Right cardiac atrium (tissue), 5 donors: ENCODE data around the gene GYPE. TPM values are rescaled to one million over a fixed set of nuclear protein-coding genes. Genes with fewer than 3 reads are reported as not detected.
"Not testable (repeated sequence)": the region's sequence is repeated elsewhere in the genome, so short reads cannot be mapped to it uniquely, and the experiment has no call there.

Experiments
- ATAC-seq, 2 donors: fragments of 200-7000 bp; cut with Tn5 transposase; one replicate each; pipeline versions ENCODE4 v1.8.0 to v1.9.1; 2020; ENCODE audit warnings: moderate library complexity in 2 of 2, mild to moderate bottlenecking in 1 of 2
- DNase-seq, 3 donors: peaks; one replicate each; pipeline ENCODE4 v3.0.0-alpha.2; 2020
- H3K27ac ChIP-seq: one replicate; pipeline ENCODE4 v1.5.1; 2013; ENCODE audit warnings: mild to moderate bottlenecking, low read length, control low read depth, moderate library complexity
- H3K27me3 ChIP-seq: one replicate; pipeline ENCODE4 v1.6.1; 2013; ENCODE audit not compliant: control insufficient read depth, insufficient read depth
- H3K4me1 ChIP-seq: one replicate; pipeline ENCODE4 v1.6.1; 2013; ENCODE audit warnings: low read length; ENCODE audit not compliant: control insufficient read depth, insufficient read depth
- H3K4me3 ChIP-seq: one replicate; pipeline ENCODE4 v1.5.1; 2013; ENCODE audit warnings: low read length, control low read depth
- H3K9me3 ChIP-seq: one replicate; pipeline ENCODE4 v1.6.1; 2013; ENCODE audit warnings: low read length; ENCODE audit not compliant: control insufficient read depth
- WGBS: extraction: QIAGEN DNeasy Blood & Tissue Kit; methylation state at CpG from one replicate; pipeline ENCODE4 v1.1.7; 2013; 5-methylcytosine and 5-hydroxymethylcytosine counted together
- intact Hi-C, 4 donors: fragments of 100-400 bp; cut with DNase I; formaldehyde crosslinking; loops; one replicate each; pipeline versions ENCODE4 v1.11.0 to v1.14.0; 2022 to 2023
- long read RNA-seq, 4 donors: library from polyadenylated mRNA; unstranded; transcript quantifications; one replicate each; pipeline ENCODE4 v2.0.0, GENCODE V29; 2020 to 2021
- polyA plus RNA-seq: library from polyadenylated mRNA; stranded (reverse); fragments of 200-250 nt; gene quantifications from one replicate; pipeline ENCODE4 v1.2.3, GENCODE V29; 2013
- total RNA-seq, 4 donors: library from RNA; stranded (reverse); fragmentation: NEBNext Ultra II Directional; extraction: Animal tissue kit (Norgen Biotek cat#: 25700); gene quantifications; one replicate each; pipeline ENCODE4 v1.2.1, GENCODE V29; 2021
- donor health status: healthy with polysubstance abuse.
- donor health status: DM: no; HTN: yes; CAD: no.
- donor health status: DM: no; HTN: no; CAD: no.
- donor health status: DM: no; HTN: yes; CAD: no; lungs with severe emphysema.
- donor health status: DM: yes; HTN: yes; CAD: no.

GYPE gene
- total RNA-seq = 1 to 10 TPM in 3 of 4 donors, under 1 TPM in 1; 0.62 to 1.7 (median 1.0) TPM
- 1.1 TPM for polyA plus RNA-seq
- long read RNA-seq, donor 1, partial matches to known transcripts = 0 of 5 reads
- long read RNA-seq, donor 1, other reads (novel, unspliced or antisense) = 5 of 5 reads
- long read RNA-seq, donor 2 = 0 reads
- long read RNA-seq, donor 3, partial matches to known transcripts = 0 of 3 reads
- long read RNA-seq, donor 3, other reads (novel, unspliced or antisense) = 3 of 3 reads
- long read RNA-seq, donor 4 = 0 reads

- H3K27ac ChIP-seq, DNase-seq, H3K9me3 ChIP-seq, H3K4me3 ChIP-seq, ATAC-seq, intact Hi-C loops, H3K4me1 ChIP-seq, H3K27me3 ChIP-seq: not testable (repeated sequence)
- WGBS = 86% methylated on average over 2 of the region's 2 CpGs
Observed at GRCh38 chr4:143905440-143905839, at the start of gene GYPE. GYPE (minus strand) TSS chr4:143905559; CDS start chr4:143905507, 52 bp downstream.

DNA sequence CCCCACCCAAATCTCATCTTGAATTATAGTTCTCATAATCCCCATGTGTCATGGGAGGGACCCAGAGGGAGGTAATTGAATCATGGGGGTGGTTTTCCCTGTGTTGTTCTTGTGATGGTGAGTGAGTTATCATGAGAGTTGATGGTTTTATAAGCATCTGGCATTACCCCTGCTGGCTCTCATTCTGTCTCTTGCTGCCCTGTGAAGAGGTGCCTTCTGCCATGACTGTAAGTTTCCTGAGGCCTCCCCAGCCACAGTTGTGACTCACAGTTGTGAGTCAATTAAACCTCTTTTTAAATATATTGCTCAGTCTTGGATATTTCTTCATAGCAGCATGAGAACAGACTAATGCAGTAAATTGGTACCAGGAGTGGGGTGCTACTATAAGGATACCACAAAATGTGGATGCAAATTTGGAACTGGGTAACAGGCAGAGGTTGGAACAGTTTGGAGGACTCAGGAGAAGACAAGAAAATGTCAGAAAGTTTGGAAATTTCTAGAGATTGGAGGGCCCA, 46.2 kb upstream of the GYPE start:
- H3K4me3 ChIP-seq, DNase-seq, H3K27ac ChIP-seq, H3K4me1 ChIP-seq, H3K27me3 ChIP-seq, intact Hi-C loops, ATAC-seq, H3K9me3 ChIP-seq: not testable (repeated sequence)

DNA sequence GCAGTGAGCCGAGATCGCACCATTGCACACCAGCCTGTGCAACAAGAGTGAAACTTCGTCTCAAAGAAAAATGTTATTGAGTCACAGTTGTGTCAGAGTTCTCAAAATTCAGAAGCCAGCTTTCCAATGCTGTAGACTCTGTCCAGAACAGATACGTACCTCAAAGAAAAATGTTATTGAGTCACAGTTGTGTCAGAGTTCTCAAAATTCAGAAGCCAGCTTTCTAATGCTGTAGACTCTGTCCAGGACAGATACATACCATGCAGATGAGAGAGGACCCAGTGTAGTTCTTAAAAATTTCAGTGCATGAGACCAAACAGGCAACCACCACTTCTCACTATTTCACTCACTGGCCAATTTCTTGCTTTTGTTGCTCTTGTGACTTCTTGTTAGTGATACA, 45.6 kb upstream of the GYPE start:
- H3K27ac ChIP-seq, DNase-seq, H3K9me3 ChIP-seq, ATAC-seq, H3K27me3 ChIP-seq, intact Hi-C loops, H3K4me1 ChIP-seq, H3K4me3 ChIP-seq: not testable (repeated sequence)
- WGBS = 98% methylated on average over 4 of the region's 4 CpGs

DNA sequence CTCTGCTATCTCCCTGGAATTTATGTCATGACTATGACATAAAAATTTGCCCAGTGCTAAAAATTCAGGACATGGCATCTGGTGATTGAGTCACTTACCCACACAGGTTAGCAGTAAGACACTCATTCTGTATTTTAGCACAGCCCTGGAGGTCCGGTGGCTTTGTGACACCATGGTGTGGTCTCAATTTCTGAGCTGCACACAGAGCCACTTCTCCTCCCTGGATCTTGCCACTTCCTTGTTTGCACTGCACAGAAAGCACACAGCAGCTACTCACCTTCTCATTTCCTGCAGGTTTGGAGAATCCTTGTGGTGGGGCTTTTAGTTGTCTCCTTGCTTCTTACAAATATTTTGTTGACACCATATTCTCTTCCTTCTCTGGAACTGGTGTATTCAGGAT, 44.8 kb upstream of the GYPE start:
- DNase-seq, intact Hi-C loops, H3K4me3 ChIP-seq, H3K27me3 ChIP-seq, H3K9me3 ChIP-seq, H3K27ac ChIP-seq, H3K4me1 ChIP-seq, ATAC-seq: not testable (repeated sequence)
- 80% methylated on average over 1 of the region's 1 CpG for WGBS

- H3K27me3 ChIP-seq, intact Hi-C loops, ATAC-seq, H3K4me1 ChIP-seq, H3K4me3 ChIP-seq, DNase-seq, H3K27ac ChIP-seq, H3K9me3 ChIP-seq: not testable (repeated sequence)
- 31% methylated on average over 1 of the region's 1 CpG for WGBS
Observed at GRCh38 chr4:143947493-143947892, 42.1 kb upstream of the GYPE start.

- ATAC-seq, H3K27ac ChIP-seq, DNase-seq, H3K4me1 ChIP-seq, intact Hi-C loops, H3K27me3 ChIP-seq, H3K9me3 ChIP-seq, H3K4me3 ChIP-seq: not testable (repeated sequence)
- WGBS = 77% methylated on average over 2 of the region's 2 CpGs
Observed at GRCh38 chr4:143940708-143941107, 35.3 kb upstream of the GYPE start.

DNA sequence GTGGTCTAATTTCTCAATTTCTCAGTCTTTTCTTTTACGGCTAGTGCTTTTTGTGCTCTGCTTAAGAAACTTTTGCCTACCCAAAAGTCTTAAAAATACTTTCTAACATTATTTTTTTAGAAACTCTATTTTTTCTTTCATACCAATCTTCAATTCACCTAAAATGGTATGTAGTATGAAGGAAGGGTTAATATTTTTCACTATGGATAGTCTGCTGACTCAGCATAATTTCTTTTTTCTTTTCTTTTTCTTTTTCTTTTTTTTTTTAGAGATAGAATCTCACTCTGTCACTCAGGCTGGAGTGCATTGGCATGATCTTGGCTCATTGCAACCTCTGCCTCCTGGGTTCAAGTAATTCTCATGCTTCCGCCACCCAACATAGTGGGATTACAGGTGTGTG, 34.2 kb upstream of the GYPE start:
- no peak for DNase-seq
- no peak overlapping the region for H3K4me3 ChIP-seq
- H3K9me3 ChIP-seq = no peaks in the 10 kb centered on the region
- no peak overlapping the region for H3K27ac ChIP-seq
- ATAC-seq = no peak
- intact Hi-C loops = no loop called here
- WGBS = 98% methylated on average over 2 of the region's 2 CpGs
- H3K27me3 ChIP-seq = no peaks in the 10 kb centered on the region
- no peaks in the 10 kb centered on the region for H3K4me1 ChIP-seq

DNA sequence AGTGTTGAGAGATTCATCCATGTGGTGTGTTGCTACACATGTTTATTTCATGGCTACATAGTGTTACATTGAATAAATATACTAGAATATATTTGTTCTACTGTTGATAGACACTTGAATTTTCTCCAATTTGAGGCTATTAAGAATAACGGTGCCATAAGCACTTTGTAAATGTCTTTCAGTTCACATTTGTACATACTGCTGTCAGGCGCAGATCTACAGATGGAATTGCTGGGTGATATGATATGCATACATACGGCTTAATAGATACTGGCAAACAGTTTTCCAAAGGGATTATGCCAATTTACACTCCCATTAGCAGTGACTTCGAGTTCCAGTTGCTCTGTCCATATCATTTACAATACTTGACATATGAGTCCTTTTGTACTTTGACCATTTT, 33.5 kb upstream of the GYPE start:
- H3K27ac ChIP-seq, intact Hi-C loops, H3K4me1 ChIP-seq, ATAC-seq, DNase-seq, H3K27me3 ChIP-seq, H3K4me3 ChIP-seq, H3K9me3 ChIP-seq: not testable (repeated sequence)
- WGBS = 76% methylated on average over 4 of the region's 4 CpGs

DNA sequence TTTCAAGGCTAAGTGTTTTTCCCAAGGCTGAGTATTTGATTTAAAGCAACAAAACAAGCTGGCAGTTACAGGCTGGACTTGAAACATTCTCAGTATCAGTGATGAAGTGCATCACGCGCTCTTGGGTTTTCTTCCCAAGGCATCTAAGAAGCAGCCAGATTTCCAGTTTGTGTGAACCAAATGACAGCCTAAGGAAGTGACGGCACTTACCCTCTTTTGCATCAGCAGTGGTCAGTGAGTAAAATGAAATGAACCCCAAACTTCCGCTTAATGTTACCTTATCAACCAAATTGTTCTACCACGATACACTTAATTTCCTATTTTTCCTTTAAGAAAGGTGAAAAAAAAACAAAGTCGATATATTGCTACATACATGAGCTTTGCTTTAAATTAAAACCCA, 15.8 kb upstream of the GYPE start:
- ATAC-seq = no peak

DNA sequence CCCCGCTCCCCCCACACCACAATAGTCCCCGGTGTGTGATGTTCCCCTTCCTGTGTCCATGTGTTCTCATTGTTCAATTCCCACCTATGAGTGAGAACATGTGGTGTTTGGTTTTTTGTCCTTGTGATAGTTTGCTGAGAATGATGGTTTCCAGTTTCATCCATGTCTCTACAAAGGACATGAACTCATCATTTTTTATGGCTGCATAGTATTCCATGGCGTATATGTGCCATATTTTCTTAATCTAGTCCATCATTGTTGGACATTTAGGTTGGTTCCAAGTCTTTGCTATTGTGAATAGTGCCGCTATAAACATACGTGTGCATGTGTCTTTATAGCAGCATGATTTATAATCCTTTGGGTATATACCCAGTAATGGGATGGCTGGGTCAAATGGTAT, 11.1 kb upstream of the GYPE start:
- ATAC-seq, H3K27ac ChIP-seq, intact Hi-C loops, H3K27me3 ChIP-seq, H3K9me3 ChIP-seq, H3K4me3 ChIP-seq, H3K4me1 ChIP-seq, DNase-seq: not testable (repeated sequence)
- WGBS = 96% methylated on average over 5 of the region's 5 CpGs

More for the DNA sequence above, 15.8 kb upstream of the GYPE start:
- intact Hi-C loops = no loop called here
- H3K27me3 ChIP-seq = no peaks in the 10 kb centered on the region
- no peaks in the 10 kb centered on the region for H3K4me1 ChIP-seq
- H3K4me3 ChIP-seq = no peak overlapping the region
- H3K9me3 ChIP-seq = no peaks in the 10 kb centered on the region
- no peak overlapping the region for H3K27ac ChIP-seq
- 69% methylated on average over 6 of the region's 6 CpGs for WGBS
- no peak for DNase-seq

- not testable (repeated sequence) for H3K27ac ChIP-seq, H3K4me1 ChIP-seq
- WGBS = 50% methylated on average over 1 of the region's 2 CpGs
Observed at GRCh38 chr4:143912478-143912877, 7.1 kb upstream of the GYPE start.

More at GRCh38 chr4:143912478-143912877, 7.1 kb upstream of the GYPE start:
- intact Hi-C loops, DNase-seq, H3K9me3 ChIP-seq, H3K27me3 ChIP-seq: not testable (repeated sequence)
- peak overlapping the region; percentile 36 for H3K4me3 ChIP-seq
- peak; percentile 67 to 72 for ATAC-seq
